Prostate gland (tissue), 2 donors: Measurements from ENCODE around the gene NOL6. TPM values are rescaled to one million over a fixed set of nuclear protein-coding genes. Genes with fewer than 3 reads are reported as not detected.
A peak's percentile ranks its signal among the peaks of the same experiment; 100 is the strongest.

ENCODE experiments used
- DNase-seq: peaks from one replicate; pipeline ENCODE4 v3.0.0-alpha.2; 2019; ENCODE audit warnings: low spot score
- H3K27ac ChIP-seq, 2 donors: fragments of 200-600 bp; sonication (generic); 2 replicates each; pipeline ENCODE4 v1.5.1; 2017 to 2019
- H3K27me3 ChIP-seq: fragments of 200-600 bp; sonication (generic); replicated peaks from 2 replicates; pipeline ENCODE4 v1.5.1; 2019; ENCODE audit not compliant: insufficient read depth
- H3K36me3 ChIP-seq, 2 donors: fragments of 200-600 bp; sonication (generic); 1 replicate in 1 of 2; 2 replicates in 1 of 2; pipeline versions ENCODE4 v1.5.1 to v1.8.1; 2017 to 2019
- H3K4me1 ChIP-seq: fragments of 200-600 bp; sonication (generic); replicated peaks from 2 replicates; pipeline ENCODE4 v1.5.1; 2019
- H3K4me3 ChIP-seq, 2 donors: fragments of 200-600 bp; sonication (generic); 2 replicates each; pipeline ENCODE4 v1.5.1; 2017 to 2019
- H3K9me3 ChIP-seq: fragments of 200-600 bp; sonication (generic); 2 replicates; pipeline ENCODE4 v1.5.1; 2017
- POLR2A ChIP-seq: fragments of 450-650 bp; IDR thresholded peaks from one replicate; pipeline ENCODE4 v1.6.1; 2016; ENCODE audit warnings: antibody characterized with exemption, mild to moderate bottlenecking
- POLR2AphosphoS5 ChIP-seq: sonication (generic); formaldehyde crosslinking; IDR thresholded peaks from one replicate; pipeline ENCODE4 v1.6.1; 2017; ENCODE audit warnings: antibody characterized with exemption
- WGBS: methylation state at CpG from one replicate; pipeline ENCODE4 v1.1.5; 2018; 5-methylcytosine and 5-hydroxymethylcytosine counted together
- intact Hi-C: fragments of 100-400 bp; cut with DNase I; formaldehyde crosslinking; loops from one replicate; pipeline ENCODE4 v1.14.2; 2022
- total RNA-seq, 2 donors: library from RNA; depleted of rRNA; stranded (reverse); fragments of >200 nt; gene quantifications; one replicate each; pipeline ENCODE4 v1.1.0, GENCODE V29; 2016
- TF ChIP-seq, protein P1 (sequence below), 4 experiments: fragments of 200-600 bp in 2 of 4; fragments of 450-650 bp in 2 of 4; sonication (generic) in 2 of 4; IDR thresholded peaks; 1 replicate in 3 of 4; 2 replicates in 1 of 4; pipeline ENCODE4 v1.5.1; 2016 to 2019; ENCODE audit warnings: antibody characterized with exemption in 4 of 4, mild to moderate bottlenecking in 2 of 4, moderate library complexity in 2 of 4

The NOL6 gene
- total RNA-seq, 2 donors from 2014 or later: 28.6 to 30.9 TPM

DNA sequence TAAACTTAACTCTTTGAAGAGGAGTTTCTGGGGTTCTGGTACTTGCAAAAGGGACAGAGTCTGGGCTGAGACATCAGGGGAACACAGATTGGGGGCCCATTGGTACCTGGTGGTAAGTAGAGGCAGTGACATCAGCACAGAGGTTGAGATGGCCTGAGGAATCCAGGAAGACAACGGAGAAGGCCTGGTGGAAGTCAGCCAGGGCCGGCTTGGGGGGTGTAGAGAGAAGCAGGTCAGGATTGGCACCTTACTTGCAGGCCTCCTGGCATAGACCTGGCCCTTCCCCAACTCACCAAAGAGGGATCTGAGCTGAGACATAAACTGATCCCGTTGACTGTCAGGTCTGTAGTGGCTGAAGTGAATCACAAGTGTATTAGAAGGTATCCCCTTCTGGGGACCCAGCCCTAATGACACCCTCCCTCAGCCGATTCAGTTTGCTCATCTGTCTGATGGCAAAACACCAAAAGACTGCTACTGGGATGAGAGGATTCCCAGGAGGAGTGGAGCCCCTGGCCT lies 5.5 kb downstream of the NOL6 start:
- Histone ChIP-seq H3K27ac (no peak overlapping the region), H3K27me3 (no peaks in the 10 kb centered on the region), H3K36me3 (peaks cover 28 to 37% of the 10 kb centered on the region in 2 donors), H3K9me3 (no peaks in the 10 kb centered on the region), H3K4me3 (no peak overlapping the region), H3K4me1 (peaks cover 8% of the 10 kb centered on the region)
- DNase-seq: no peak
- TF ChIP-seq POLR2A: no peak
- TF ChIP-seq, protein P1, sequence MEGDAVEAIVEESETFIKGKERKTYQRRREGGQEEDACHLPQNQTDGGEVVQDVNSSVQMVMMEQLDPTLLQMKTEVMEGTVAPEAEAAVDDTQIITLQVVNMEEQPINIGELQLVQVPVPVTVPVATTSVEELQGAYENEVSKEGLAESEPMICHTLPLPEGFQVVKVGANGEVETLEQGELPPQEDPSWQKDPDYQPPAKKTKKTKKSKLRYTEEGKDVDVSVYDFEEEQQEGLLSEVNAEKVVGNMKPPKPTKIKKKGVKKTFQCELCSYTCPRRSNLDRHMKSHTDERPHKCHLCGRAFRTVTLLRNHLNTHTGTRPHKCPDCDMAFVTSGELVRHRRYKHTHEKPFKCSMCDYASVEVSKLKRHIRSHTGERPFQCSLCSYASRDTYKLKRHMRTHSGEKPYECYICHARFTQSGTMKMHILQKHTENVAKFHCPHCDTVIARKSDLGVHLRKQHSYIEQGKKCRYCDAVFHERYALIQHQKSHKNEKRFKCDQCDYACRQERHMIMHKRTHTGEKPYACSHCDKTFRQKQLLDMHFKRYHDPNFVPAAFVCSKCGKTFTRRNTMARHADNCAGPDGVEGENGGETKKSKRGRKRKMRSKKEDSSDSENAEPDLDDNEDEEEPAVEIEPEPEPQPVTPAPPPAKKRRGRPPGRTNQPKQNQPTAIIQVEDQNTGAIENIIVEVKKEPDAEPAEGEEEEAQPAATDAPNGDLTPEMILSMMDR (IDR thresholded peaks at IDR 0.05): no peak
- TF ChIP-seq POLR2AphosphoS5: no peak
- intact Hi-C loops: loop anchor here (5.0 kb wide), 2 partner anchors 91 to 181 kb away; no protein-coding TSS in a partner anchor
- 87% methylated on average over 4 of the region's 4 CpGs for WGBS

DNA sequence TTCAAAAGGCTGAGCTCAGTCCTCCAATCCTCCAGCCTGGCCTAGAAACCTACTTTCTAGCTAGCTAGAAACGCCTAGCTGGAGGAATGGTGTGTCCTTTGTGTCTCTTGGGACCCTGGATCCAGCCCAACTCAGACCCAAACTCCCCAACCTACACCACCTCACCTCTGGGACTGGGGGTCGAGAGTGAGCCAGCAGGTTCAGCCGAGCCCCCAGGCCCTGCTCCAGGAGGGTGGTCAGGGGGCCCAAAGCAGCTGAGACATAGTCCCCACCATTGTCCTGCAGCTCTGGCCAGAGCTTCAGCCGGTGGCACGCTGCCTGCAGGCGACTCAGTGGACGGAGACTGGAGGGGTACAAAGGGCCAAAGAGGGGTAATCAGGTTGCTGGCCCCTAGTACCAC lies 6.2 kb downstream of the NOL6 start:
- H3K36me3 ChIP-seq: peaks cover 28 to 37% of the 10 kb centered on the region in 2 donors
- H3K27ac ChIP-seq: no peak overlapping the region
- H3K27me3 ChIP-seq: no peaks in the 10 kb centered on the region
- 86% methylated on average over 7 of the region's 7 CpGs for WGBS
- DNase-seq: no peak
- TF ChIP-seq POLR2AphosphoS5 (no peak), POLR2A (no peak)
- TF ChIP-seq, protein P1 (IDR thresholded peaks at IDR 0.05): no peak
- no peak overlapping the region for H3K4me3 ChIP-seq
- H3K4me1 ChIP-seq: peaks cover 8% of the 10 kb centered on the region
- no peaks in the 10 kb centered on the region for H3K9me3 ChIP-seq
- intact Hi-C loops: loop anchor here (5.0 kb wide), 2 partner anchors 90 to 180 kb away; no protein-coding TSS in a partner anchor

DNA sequence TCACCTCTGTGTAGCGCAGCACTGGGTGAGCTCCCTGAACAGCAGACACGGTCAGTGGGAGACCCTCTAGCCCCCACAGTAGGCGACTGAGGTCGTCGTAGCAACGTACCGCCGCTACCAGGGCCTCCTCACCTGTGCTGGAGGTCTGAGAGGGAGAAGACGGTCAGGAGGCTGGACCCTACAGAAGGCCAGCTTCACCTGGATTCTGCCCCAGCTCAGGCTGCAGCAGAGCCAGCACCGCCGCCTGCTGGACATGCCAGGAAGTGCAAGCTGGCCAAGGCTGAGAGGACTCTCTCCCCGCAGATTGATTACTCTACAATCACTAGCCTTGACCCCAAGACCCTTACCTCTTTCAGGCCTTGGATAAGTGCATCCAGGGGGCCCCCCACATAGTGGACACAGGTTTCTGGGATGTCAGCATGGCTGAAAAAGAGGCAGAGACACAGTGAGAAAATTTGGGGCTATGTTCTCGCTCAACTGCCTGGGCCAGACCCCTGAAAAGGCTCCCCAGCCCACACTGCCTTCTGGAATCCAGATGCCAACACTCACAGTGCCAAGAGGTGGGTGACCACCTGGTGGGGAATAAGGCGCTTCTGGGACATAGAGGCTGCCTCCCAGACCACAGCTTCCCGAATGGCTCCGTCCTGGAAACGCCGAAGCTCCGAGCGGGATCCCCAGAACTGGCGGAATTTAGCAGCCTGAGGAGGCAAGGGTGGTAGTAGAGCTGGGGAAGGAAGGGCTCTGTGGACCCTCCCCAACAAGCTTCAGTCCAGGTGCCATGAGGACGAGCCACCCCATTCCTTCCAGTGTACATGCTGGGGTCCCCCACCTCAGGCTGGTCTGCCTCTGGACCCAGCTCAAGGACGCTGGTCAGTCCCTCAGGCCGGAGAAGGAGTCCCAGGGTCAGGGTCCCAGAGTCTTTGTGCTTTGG lies 6.9 kb downstream of the NOL6 start:
- peak; percentile 46 for TF ChIP-seq POLR2AphosphoS5
- no peak for TF ChIP-seq POLR2A
- TF ChIP-seq, protein P1 (IDR thresholded peaks at IDR 0.05): peak; percentile 89 to 98 (median 94)
- intact Hi-C loops: loop anchor here (5.0 kb wide), 2 partner anchors 90 to 180 kb away; no protein-coding TSS in a partner anchor
- Histone ChIP-seq H3K9me3 (no peaks in the 10 kb centered on the region), H3K27me3 (no peaks in the 10 kb centered on the region), H3K36me3 (peaks cover 28 to 37% of the 10 kb centered on the region in 2 donors), H3K4me1 (peaks cover 3% of the 10 kb centered on the region), H3K27ac (no peak overlapping the region), H3K4me3 (no peak overlapping the region)
- WGBS: 77% methylated on average over 23 of the region's 24 CpGs
- peak; percentile 64 for DNase-seq

DNA sequence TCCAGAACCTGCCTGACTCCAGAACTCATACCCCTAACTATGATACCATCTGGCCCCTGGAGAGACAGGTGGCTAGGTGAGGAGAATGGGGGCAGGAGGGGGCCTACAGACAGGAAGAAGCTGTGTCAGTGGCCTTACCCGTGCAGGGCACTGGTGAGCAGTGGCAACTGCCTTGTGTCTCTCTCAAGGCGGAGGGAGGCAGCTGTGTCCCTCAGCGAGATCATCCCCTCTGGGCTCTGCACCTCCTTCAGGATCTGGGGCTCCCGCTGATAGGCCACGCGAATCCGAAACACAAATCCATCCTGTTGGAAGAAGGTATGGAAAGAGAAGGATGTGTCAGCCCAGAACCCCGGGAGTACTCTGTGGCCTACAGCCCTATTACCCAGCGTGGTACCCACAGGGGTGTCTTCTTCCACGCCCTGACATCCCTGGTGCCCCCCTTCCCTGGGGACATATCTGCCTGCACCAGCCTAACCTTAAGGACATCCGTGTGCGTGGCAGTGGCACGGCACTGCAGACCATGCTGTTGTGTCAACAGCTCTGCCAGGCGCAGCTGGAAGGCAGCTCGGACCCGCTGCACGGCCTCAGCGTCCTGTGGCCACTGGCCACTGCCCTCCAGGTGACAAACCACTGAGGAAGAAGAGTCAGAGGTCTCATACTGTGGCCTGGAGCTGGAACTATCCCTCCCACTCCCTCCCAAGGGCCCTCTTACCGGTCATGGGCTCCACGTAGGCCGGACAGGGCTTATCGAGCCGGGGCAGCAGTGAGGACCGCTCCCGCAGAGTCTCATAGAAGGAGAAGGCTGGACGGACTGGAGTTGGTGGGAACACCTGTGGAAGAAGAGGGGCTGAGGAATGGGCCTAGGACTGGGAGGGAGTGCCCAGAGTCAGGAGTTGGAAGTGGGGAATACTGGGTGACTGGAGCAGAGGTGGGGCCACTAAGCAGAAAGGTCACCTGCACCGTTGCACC lies 7.8 kb downstream of the NOL6 start:
- no peak for DNase-seq

More for the DNA sequence above, 7.8 kb downstream of the NOL6 start:
- TF ChIP-seq, protein P1 (IDR thresholded peaks at IDR 0.05): no peak
- TF ChIP-seq POLR2AphosphoS5: no peak
- no peak for TF ChIP-seq POLR2A
- no peak overlapping the region for H3K4me3 ChIP-seq
- no peaks in the 10 kb centered on the region for H3K27me3 ChIP-seq
- WGBS: 93% methylated on average over 22 of the region's 27 CpGs
- no peaks in the 10 kb centered on the region for H3K4me1 ChIP-seq
- intact Hi-C loops: loop anchor here (5.0 kb wide), 2 partner anchors 89 to 179 kb away; no protein-coding TSS in a partner anchor
- no peaks in the 10 kb centered on the region for H3K9me3 ChIP-seq
- no peak overlapping the region for H3K27ac ChIP-seq
- peaks cover 28 to 35% of the 10 kb centered on the region in 2 donors for H3K36me3 ChIP-seq
